Caco-2 (cell line): ENCODE data around the gene PRPS2. TPM values are rescaled to one million over a fixed set of nuclear protein-coding genes. Genes with fewer than 3 reads are reported as not detected.

Experiments used
- BruUV-seq: library from RNA; stranded (reverse); fragments of 400-500 nt; replicated peaks from 2 replicates; lab custom pipeline; 2021; lab: Mats Ljungman, UMichigan
- CTCF ChIA-PET: fragments of 300-600 bp; sonication (Branson Sonifier 250); formaldehyde crosslinking; loops from one replicate; lab custom pipeline; 2022; ENCODE audit warnings: antibody characterized with exemption; lab: Charles Lee
- POLR2A ChIA-PET: fragments of 300-600 bp; sonication (Branson Sonifier 250); formaldehyde crosslinking; loops from one replicate; lab custom pipeline; 2022; ENCODE audit warnings: antibody characterized with exemption; lab: Charles Lee
- DNase-seq, 2 experiments: peaks; one replicate each; pipeline versions ENCODE4 v3.0.0 to v3.0.0-alpha.2; 2020 to 2022
- H3K27me3 ChIP-seq: replicated peaks from 2 replicates; pipeline ENCODE4 v1.6.0; 2011; ENCODE audit warnings: low read length; ENCODE audit not compliant: control insufficient read depth, insufficient read depth
- H3K36me3 ChIP-seq: 2 replicates; pipeline ENCODE4 v1.5.1; 2011; ENCODE audit warnings: low read length; ENCODE audit not compliant: control insufficient read depth, insufficient read depth
- H3K4me1 ChIP-seq: fragments of 250-450 bp; sonication (Bioruptor Pico); 2 replicates; pipeline ENCODE4 v1.5.1; 2020; ENCODE audit warnings: mild to moderate bottlenecking
- H3K4me3 ChIP-seq: 2 replicates; pipeline ENCODE4 v1.5.1; 2011; ENCODE audit warnings: low read depth, mild to moderate bottlenecking, control low read depth, low read length
- H3K9me3 ChIP-seq: fragments of 250-450 bp; sonication (Bioruptor Pico); 2 replicates; pipeline ENCODE4 v1.5.1; 2020; ENCODE audit warnings: mild to moderate bottlenecking, moderate library complexity
- H3K27ac Mint-ChIP-seq: one replicate; pipeline ENCODE4 v1.8.0; 2022; ENCODE audit warnings: mixed read lengths; ENCODE audit not compliant: unreplicated experiment
- H3K27me3 Mint-ChIP-seq: one replicate; pipeline ENCODE4 v1.8.0; 2022; ENCODE audit warnings: mixed read lengths; ENCODE audit not compliant: insufficient read depth, unreplicated experiment
- H3K36me3 Mint-ChIP-seq: one replicate; pipeline ENCODE4 v1.8.0; 2022; ENCODE audit warnings: mild to moderate bottlenecking, mixed read lengths; ENCODE audit not compliant: insufficient read depth, unreplicated experiment
- H3K4me1 Mint-ChIP-seq: one replicate; pipeline ENCODE4 v1.8.0; 2022; ENCODE audit warnings: low read depth, mixed read lengths; ENCODE audit not compliant: unreplicated experiment
- H3K4me3 Mint-ChIP-seq: one replicate; pipeline ENCODE4 v1.8.0; 2022; ENCODE audit warnings: mild to moderate bottlenecking, moderate library complexity, mixed read lengths; ENCODE audit not compliant: unreplicated experiment
- H3K9me3 Mint-ChIP-seq: one replicate; pipeline ENCODE4 v1.8.0; 2022; ENCODE audit warnings: mixed read lengths; ENCODE audit not compliant: unreplicated experiment
- CTCF ChIP-seq, 2 experiments: fragments of 200-600 bp in 1 of 2; IDR thresholded peaks; 1 replicate in 1 of 2; 2 replicates in 1 of 2; pipeline versions ENCODE4 v1.5.1 to v1.8.0; 2011 to 2022; ENCODE audit warnings: antibody characterized with exemption in 1 of 2, control low read depth in 1 of 2, inconsistent platforms in 1 of 2, low read depth in 1 of 2, low read length in 1 of 2, mild to moderate bottlenecking in 1 of 2, moderate library complexity in 1 of 2; ENCODE audit not compliant: insufficient read depth in 1 of 2, severe bottlenecking in 1 of 2, unreplicated experiment in 1 of 2
- intact Hi-C: fragments of 100-400 bp; cut with micrococcal nuclease; formaldehyde crosslinking; loops from one replicate; pipeline ENCODE4 v1.10.0; 2022; ENCODE audit not compliant: unreplicated experiment
- total RNA-seq: library from RNA; stranded (reverse); gene quantifications from 2 replicates; pipeline ENCODE4 v1.2.3, GENCODE V29; 2022

The PRPS2 gene
- total RNA-seq, 1 experiment from 2014 or later, result 35.6 TPM

- Mint-ChIP-seq H3K9me3 (no peaks in the 10 kb centered on the region), H3K4me1 (no peaks in the 10 kb centered on the region), H3K4me3 (no peak overlapping the region), H3K27ac (no peak overlapping the region), H3K27me3 (no peaks in the 10 kb centered on the region), H3K36me3 (peaks cover 21% of the 10 kb centered on the region)
- no peak for DNase-seq
- BruUV-seq, result no TSS peak
- no peaks in the 10 kb centered on the region for H3K36me3 ChIP-seq
- no peaks in the 10 kb centered on the region for H3K27me3 ChIP-seq
- ChIA-PET CTCF (no interaction called here), POLR2A (no interaction called here)
- H3K4me1 ChIP-seq, result no peaks in the 10 kb centered on the region
- no peak overlapping the region for H3K4me3 ChIP-seq
- TF ChIP-seq CTCF (IDR thresholded peaks at IDR 0.05; ENCODE audit: insufficient read depth in 1 of 2, low read depth in 1 of 2, low read length in 1 of 2, severe bottlenecking in 1 of 2, unreplicated experiment in 1 of 2), result no peak
- no peaks in the 10 kb centered on the region for H3K9me3 ChIP-seq
- intact Hi-C loops, result no loop called here
These were observed 26.3 kb downstream of the PRPS2 start for GRCh38 chrX:12817528-12817927.

- no TSS peak for BruUV-seq
- intact Hi-C loops, result no loop called here
- Mint-ChIP-seq H3K27me3 (no peaks in the 10 kb centered on the region), H3K4me3 (no peak overlapping the region), H3K36me3 (peaks cover 21% of the 10 kb centered on the region), H3K27ac (peak overlapping the region; percentile 55), H3K4me1 (no peaks in the 10 kb centered on the region), H3K9me3 (no peaks in the 10 kb centered on the region)
- no peaks in the 10 kb centered on the region for H3K36me3 ChIP-seq
- no peaks in the 10 kb centered on the region for H3K4me1 ChIP-seq
- H3K27me3 ChIP-seq, result no peaks in the 10 kb centered on the region
- no peak for DNase-seq
- no peak overlapping the region for H3K4me3 ChIP-seq
- no peaks in the 10 kb centered on the region for H3K9me3 ChIP-seq
- TF ChIP-seq CTCF (IDR thresholded peaks at IDR 0.05; ENCODE audit: insufficient read depth in 1 of 2, low read depth in 1 of 2, low read length in 1 of 2, severe bottlenecking in 1 of 2, unreplicated experiment in 1 of 2), result no peak
- ChIA-PET CTCF (no interaction called here), POLR2A (no interaction called here)
These were observed 28.0 kb downstream of the PRPS2 start for GRCh38 chrX:12819222-12819621.

- no peak for TF ChIP-seq CTCF (IDR thresholded peaks at IDR 0.05; ENCODE audit: insufficient read depth in 1 of 2, low read depth in 1 of 2, low read length in 1 of 2, severe bottlenecking in 1 of 2, unreplicated experiment in 1 of 2)
- intact Hi-C loops, result no loop called here
- no peak overlapping the region for H3K4me3 ChIP-seq
- H3K36me3 ChIP-seq, result no peaks in the 10 kb centered on the region
- no peak for DNase-seq
- H3K9me3 ChIP-seq, result no peaks in the 10 kb centered on the region
- BruUV-seq, result no TSS peak
- peaks cover 27% of the 10 kb centered on the region for H3K36me3 Mint-ChIP-seq
- no peak overlapping the region for H3K4me3 Mint-ChIP-seq
- H3K27me3 Mint-ChIP-seq, result no peaks in the 10 kb centered on the region
- peaks cover 10% of the 10 kb centered on the region for H3K4me1 ChIP-seq
- no peak overlapping the region for H3K27ac Mint-ChIP-seq
- CTCF ChIA-PET, result no interaction called here
- peaks cover 10% of the 10 kb centered on the region for H3K4me1 Mint-ChIP-seq
- no peaks in the 10 kb centered on the region for H3K9me3 Mint-ChIP-seq
- POLR2A ChIA-PET, result no interaction called here
- H3K27me3 ChIP-seq, result no peaks in the 10 kb centered on the region
These were observed 29.5 kb downstream of the PRPS2 start for GRCh38 chrX:12820737-12821136.
